Stimulated activated memory B cell treated with anti-CD40 and anti-IgM and Interleukin-4, amounts not matched to agents 10 μg/mL and 1 μg/mL and 100 μg/mL, for 72 hours (primary cell): ENCODE measurements around the gene POU4F1.
A peak's percentile ranks its signal among the peaks of the same experiment; 100 is the strongest.

Source experiments
- ATAC-seq: fragments of 150-1000 bp; cut with Tn5 transposase; 2 replicates; pipeline ENCODE4 v1.10.0; 2021
- H3K27ac Mint-ChIP-seq: one replicate; pipeline ENCODE4 v1.8.0; 2022; ENCODE audit warnings: mild to moderate bottlenecking, mixed read lengths
- H3K27me3 Mint-ChIP-seq: one replicate; pipeline ENCODE4 v1.8.0; 2022; ENCODE audit warnings: mixed read lengths
- H3K36me3 Mint-ChIP-seq: one replicate; pipeline ENCODE4 v1.8.0; 2022; ENCODE audit warnings: mixed read lengths
- H3K4me1 Mint-ChIP-seq: one replicate; pipeline ENCODE4 v1.8.0; 2022; ENCODE audit warnings: mixed read lengths
- H3K4me3 Mint-ChIP-seq: one replicate; pipeline ENCODE4 v1.8.0; 2022; ENCODE audit warnings: mild to moderate bottlenecking, moderate library complexity, mixed read lengths
- H3K9me3 Mint-ChIP-seq: one replicate; pipeline ENCODE4 v1.8.0; 2022; ENCODE audit warnings: mixed read lengths

The POU4F1 gene

GRCh38 chr13:78599645-78600279 lies 3.6 kb downstream of the POU4F1 start:
- ATAC-seq = no peak

GRCh38 chr13:78598966-78599644 lies 4.2 kb downstream of the POU4F1 start:
- H3K9me3 Mint-ChIP-seq = peaks cover 3% of the 10 kb centered on the region
- peaks cover 30% of the 10 kb centered on the region for H3K4me1 Mint-ChIP-seq
- H3K27me3 Mint-ChIP-seq = peaks cover 82% of the 10 kb centered on the region
- no peak overlapping the region for H3K27ac Mint-ChIP-seq
- no peaks in the 10 kb centered on the region for H3K36me3 Mint-ChIP-seq
- ATAC-seq = no peak
- no peak overlapping the region for H3K4me3 Mint-ChIP-seq

More at GRCh38 chr13:78599645-78600279, 3.6 kb downstream of the POU4F1 start:
- Mint-ChIP-seq H3K4me3 (no peak overlapping the region), H3K4me1 (peaks cover 32% of the 10 kb centered on the region), H3K36me3 (no peaks in the 10 kb centered on the region), H3K27me3 (peaks cover 82% of the 10 kb centered on the region), H3K9me3 (peaks cover 3% of the 10 kb centered on the region), H3K27ac (no peak overlapping the region)

GRCh38 chr13:78598116-78598781 lies 5.1 kb downstream of the POU4F1 start:
- no peak for ATAC-seq
- Mint-ChIP-seq H3K4me3 (no peak overlapping the region), H3K9me3 (peaks cover 3% of the 10 kb centered on the region), H3K27ac (no peak overlapping the region), H3K36me3 (no peaks in the 10 kb centered on the region), H3K27me3 (peaks cover 82% of the 10 kb centered on the region), H3K4me1 (peaks cover 22% of the 10 kb centered on the region)

GRCh38 chr13:78597602-78597932 lies 5.8 kb downstream of the POU4F1 start:
- H3K27me3 Mint-ChIP-seq = peaks cover 82% of the 10 kb centered on the region
- no peak for ATAC-seq
- no peak overlapping the region for H3K4me3 Mint-ChIP-seq
- peaks cover 3% of the 10 kb centered on the region for H3K9me3 Mint-ChIP-seq
- H3K4me1 Mint-ChIP-seq = peaks cover 18% of the 10 kb centered on the region
- no peaks in the 10 kb centered on the region for H3K36me3 Mint-ChIP-seq
- no peak overlapping the region for H3K27ac Mint-ChIP-seq

- Mint-ChIP-seq H3K27ac (no peak overlapping the region), H3K27me3 (peaks cover 82% of the 10 kb centered on the region), H3K36me3 (no peaks in the 10 kb centered on the region)
Observed at GRCh38 chr13:78596736-78597601, 6.4 kb downstream of the POU4F1 start.

GRCh38 chr13:78596399-78596735 lies 7.0 kb downstream of the POU4F1 start:
- peaks cover 11% of the 10 kb centered on the region for H3K4me1 Mint-ChIP-seq

More at GRCh38 chr13:78596736-78597601, 6.4 kb downstream of the POU4F1 start:
- no peak for ATAC-seq
- no peak overlapping the region for H3K4me3 Mint-ChIP-seq
- H3K4me1 Mint-ChIP-seq = peaks cover 12% of the 10 kb centered on the region
- peaks cover 5% of the 10 kb centered on the region for H3K9me3 Mint-ChIP-seq

GRCh38 chr13:78595495-78596398 lies 7.6 kb downstream of the POU4F1 start:
- Mint-ChIP-seq H3K27me3 (peaks cover 76% of the 10 kb centered on the region), H3K36me3 (no peaks in the 10 kb centered on the region), H3K4me1 (peaks cover 5% of the 10 kb centered on the region), H3K4me3 (peak overlapping the region; percentile 12), H3K27ac (no peak overlapping the region), H3K9me3 (peaks cover 6% of the 10 kb centered on the region)
- ATAC-seq = no peak

More at GRCh38 chr13:78596399-78596735, 7.0 kb downstream of the POU4F1 start:
- Mint-ChIP-seq H3K4me3 (no peak overlapping the region), H3K36me3 (no peaks in the 10 kb centered on the region), H3K27me3 (peaks cover 82% of the 10 kb centered on the region), H3K9me3 (peaks cover 6% of the 10 kb centered on the region), H3K27ac (no peak overlapping the region)
- ATAC-seq = no peak

- Mint-ChIP-seq H3K9me3 (peaks cover 6% of the 10 kb centered on the region), H3K27ac (no peak overlapping the region)
Observed at GRCh38 chr13:78594456-78594975, 8.8 kb downstream of the POU4F1 start.

GRCh38 chr13:78593652-78594455 lies 9.5 kb downstream of the POU4F1 start:
- H3K9me3 Mint-ChIP-seq = peaks cover 3% of the 10 kb centered on the region
- ATAC-seq = no peak
- no peak overlapping the region for H3K27ac Mint-ChIP-seq
- no peak overlapping the region for H3K4me3 Mint-ChIP-seq
- H3K27me3 Mint-ChIP-seq = peaks cover 76% of the 10 kb centered on the region
- H3K4me1 Mint-ChIP-seq = no peaks in the 10 kb centered on the region
- no peaks in the 10 kb centered on the region for H3K36me3 Mint-ChIP-seq

More at GRCh38 chr13:78594456-78594975, 8.8 kb downstream of the POU4F1 start:
- H3K4me3 Mint-ChIP-seq = no peak overlapping the region
- no peaks in the 10 kb centered on the region for H3K36me3 Mint-ChIP-seq
- no peaks in the 10 kb centered on the region for H3K4me1 Mint-ChIP-seq
- no peak for ATAC-seq
- H3K27me3 Mint-ChIP-seq = peaks cover 76% of the 10 kb centered on the region

- no peak for ATAC-seq
- H3K4me1 Mint-ChIP-seq = no peaks in the 10 kb centered on the region
- H3K27ac Mint-ChIP-seq = no peak overlapping the region
- no peaks in the 10 kb centered on the region for H3K36me3 Mint-ChIP-seq
- H3K9me3 Mint-ChIP-seq = peaks cover 3% of the 10 kb centered on the region
- no peak overlapping the region for H3K4me3 Mint-ChIP-seq
- H3K27me3 Mint-ChIP-seq = peaks cover 81% of the 10 kb centered on the region
Observed at GRCh38 chr13:78593129-78593528, 10.2 kb downstream of the POU4F1 start.

- H3K27ac Mint-ChIP-seq = no peak overlapping the region
Observed at GRCh38 chr13:78592584-78592983, 10.8 kb downstream of the POU4F1 start.

GRCh38 chr13:78589206-78589605 lies 14.1 kb downstream of the POU4F1 start:
- Mint-ChIP-seq H3K4me1 (peaks cover 6% of the 10 kb centered on the region), H3K27ac (no peak overlapping the region), H3K9me3 (peaks cover 11% of the 10 kb centered on the region), H3K27me3 (peaks cover 82% of the 10 kb centered on the region), H3K4me3 (no peak overlapping the region), H3K36me3 (peaks cover 4% of the 10 kb centered on the region)
- ATAC-seq = no peak

More at GRCh38 chr13:78592584-78592983, 10.8 kb downstream of the POU4F1 start:
- no peaks in the 10 kb centered on the region for H3K4me1 Mint-ChIP-seq
- no peaks in the 10 kb centered on the region for H3K36me3 Mint-ChIP-seq
- H3K4me3 Mint-ChIP-seq = no peak overlapping the region
- H3K9me3 Mint-ChIP-seq = peaks cover 4% of the 10 kb centered on the region
- ATAC-seq = no peak
- H3K27me3 Mint-ChIP-seq = peaks cover 84% of the 10 kb centered on the region

GRCh38 chr13:78587395-78587794 lies 16.0 kb downstream of the POU4F1 start:
- H3K4me3 Mint-ChIP-seq = no peak overlapping the region
- no peak overlapping the region for H3K27ac Mint-ChIP-seq
- ATAC-seq = no peak
- peaks cover 11% of the 10 kb centered on the region for H3K9me3 Mint-ChIP-seq
- peaks cover 6% of the 10 kb centered on the region for H3K4me1 Mint-ChIP-seq
- peaks cover 64% of the 10 kb centered on the region for H3K27me3 Mint-ChIP-seq
- peaks cover 4% of the 10 kb centered on the region for H3K36me3 Mint-ChIP-seq
